Activated T-cell treated with anti-CD3 and anti-CD28 coated beads, Interleukin-2, amount 50 U/mL, for 4 hours (primary cell): Measurements from ENCODE around the gene MXD4. TPM values are rescaled to one million over a fixed set of nuclear protein-coding genes. Genes with fewer than 3 reads are reported as not detected.

Source experiments
- ATAC-seq, 2 donors: fragments of 200-7000 bp; cut with Tn5 transposase; one replicate each; pipeline ENCODE4 v1.10.0; 2021
- DNase-seq: peaks from one replicate; pipeline ENCODE4 v3.0.0-alpha.2; 2020
- H3K27me3 Mint-ChIP-seq: one replicate; pipeline ENCODE4 v1.8.0; 2021; ENCODE audit warnings: low read depth, mixed read lengths
- H3K36me3 Mint-ChIP-seq: one replicate; pipeline ENCODE4 v1.8.0; 2022; ENCODE audit warnings: mixed read lengths; ENCODE audit not compliant: insufficient read depth
- H3K4me1 Mint-ChIP-seq: one replicate; pipeline ENCODE4 v1.8.0; 2021; ENCODE audit warnings: low read depth, mixed read lengths
- H3K4me3 Mint-ChIP-seq: one replicate; pipeline ENCODE4 v1.8.0; 2021; ENCODE audit warnings: mild to moderate bottlenecking, moderate library complexity, mixed read lengths
- H3K9me3 Mint-ChIP-seq: one replicate; pipeline ENCODE4 v1.8.0; 2021; ENCODE audit warnings: mixed read lengths
- total RNA-seq, 3 donors: library from RNA; stranded (reverse); gene quantifications; one replicate each; pipeline ENCODE4 v1.2.1, GENCODE V29; 2021

Gene MXD4
- total RNA-seq, 3 donors from 2014 or later, result 5.1 to 6.3 (median 5.4) TPM

GRCh38 chr4:2248044-2248780 lies 13.7 kb downstream of the MXD4 start:
- Mint-ChIP-seq H3K4me3 (no peak overlapping the region), H3K9me3 (no peaks in the 10 kb centered on the region), H3K36me3 (no peaks in the 10 kb centered on the region), H3K4me1 (peaks cover 17% of the 10 kb centered on the region), H3K27me3 (no peaks in the 10 kb centered on the region)
- DNase-seq (no peak), ATAC-seq (no peak)

GRCh38 chr4:2247128-2248043 lies 14.5 kb downstream of the MXD4 start:
- H3K4me3 Mint-ChIP-seq, result no peak overlapping the region
- no peak for DNase-seq
- no peaks in the 10 kb centered on the region for H3K36me3 Mint-ChIP-seq
- no peaks in the 10 kb centered on the region for H3K27me3 Mint-ChIP-seq
- H3K9me3 Mint-ChIP-seq, result no peaks in the 10 kb centered on the region
- no peak for ATAC-seq
- peaks cover 18% of the 10 kb centered on the region for H3K4me1 Mint-ChIP-seq

GRCh38 chr4:2246384-2247127 lies 15.4 kb downstream of the MXD4 start:
- Mint-ChIP-seq H3K36me3 (no peaks in the 10 kb centered on the region), H3K27me3 (no peaks in the 10 kb centered on the region), H3K9me3 (no peaks in the 10 kb centered on the region), H3K4me3 (no peak overlapping the region), H3K4me1 (peaks cover 19% of the 10 kb centered on the region)
- DNase-seq (no peak), ATAC-seq (no peak)

GRCh38 chr4:2245787-2246275 lies 16.1 kb downstream of the MXD4 start:
- ATAC-seq (no peak), DNase-seq (no peak)
- no peaks in the 10 kb centered on the region for H3K9me3 Mint-ChIP-seq
- peaks cover 21% of the 10 kb centered on the region for H3K4me1 Mint-ChIP-seq
- no peaks in the 10 kb centered on the region for H3K36me3 Mint-ChIP-seq
- H3K27me3 Mint-ChIP-seq, result no peaks in the 10 kb centered on the region
- no peak overlapping the region for H3K4me3 Mint-ChIP-seq

- H3K9me3 Mint-ChIP-seq, result no peaks in the 10 kb centered on the region
- H3K36me3 Mint-ChIP-seq, result peaks cover 3% of the 10 kb centered on the region
- H3K4me3 Mint-ChIP-seq, result no peak overlapping the region
- H3K27me3 Mint-ChIP-seq, result no peaks in the 10 kb centered on the region
- ATAC-seq, result no peak
- peaks cover 27% of the 10 kb centered on the region for H3K4me1 Mint-ChIP-seq
- DNase-seq, result no peak
Observed at GRCh38 chr4:2245057-2245786, 16.7 kb downstream of the MXD4 start.

- no peak overlapping the region for H3K4me3 Mint-ChIP-seq
- peaks cover 14% of the 10 kb centered on the region for H3K36me3 Mint-ChIP-seq
- no peaks in the 10 kb centered on the region for H3K9me3 Mint-ChIP-seq
- H3K27me3 Mint-ChIP-seq, result no peaks in the 10 kb centered on the region
- no peak for ATAC-seq
- no peak for DNase-seq
- H3K4me1 Mint-ChIP-seq, result peaks cover 39% of the 10 kb centered on the region
Observed at GRCh38 chr4:2243681-2244380, 18.1 kb downstream of the MXD4 start.

GRCh38 chr4:2241410-2242353 lies 20.2 kb downstream of the MXD4 start, which contains the start of the genes HAUS3 and POLN:
HAUS3 (minus strand) TSS chr4:2242121; CDS start chr4:2240946, 1,175 bp downstream.
POLN (minus strand) TSS chr4:2242121; CDS start chr4:2229231, 12,890 bp downstream.
- ATAC-seq, result peak; percentile 93 to 96
- peaks cover 55% of the 10 kb centered on the region for H3K4me1 Mint-ChIP-seq
- DNase-seq, result peak; percentile 99
- no peaks in the 10 kb centered on the region for H3K27me3 Mint-ChIP-seq
- no peaks in the 10 kb centered on the region for H3K9me3 Mint-ChIP-seq
- H3K4me3 Mint-ChIP-seq, result peak within 1 kb of the TSS; percentile 94
- H3K36me3 Mint-ChIP-seq, result peaks cover 23% of the 10 kb centered on the region

- ATAC-seq (no peak), DNase-seq (no peak)
- H3K4me1 Mint-ChIP-seq, result peaks cover 55% of the 10 kb centered on the region
- no peaks in the 10 kb centered on the region for H3K27me3 Mint-ChIP-seq
- no peaks in the 10 kb centered on the region for H3K9me3 Mint-ChIP-seq
- H3K36me3 Mint-ChIP-seq, result peaks cover 26% of the 10 kb centered on the region
- peak overlapping the region; percentile 94 for H3K4me3 Mint-ChIP-seq
Observed at GRCh38 chr4:2241003-2241402, 20.9 kb downstream of the MXD4 start.

- Mint-ChIP-seq H3K4me3 (peak overlapping the region; percentile 48), H3K36me3 (peaks cover 48% of the 10 kb centered on the region), H3K4me1 (peaks cover 51% of the 10 kb centered on the region), H3K27me3 (no peaks in the 10 kb centered on the region), H3K9me3 (no peaks in the 10 kb centered on the region)
- ATAC-seq (no peak), DNase-seq (no peak)
Observed at GRCh38 chr4:2236944-2237666, 24.8 kb downstream of the MXD4 start.

- Mint-ChIP-seq H3K4me1 (peaks cover 19% of the 10 kb centered on the region), H3K27me3 (no peaks in the 10 kb centered on the region), H3K4me3 (no peak overlapping the region), H3K36me3 (peaks cover 24% of the 10 kb centered on the region), H3K9me3 (no peaks in the 10 kb centered on the region)
- DNase-seq, result no peak
- ATAC-seq, result no peak
Observed at GRCh38 chr4:2231082-2231481, 30.8 kb downstream of the MXD4 start.

- ATAC-seq (no peak), DNase-seq (no peak)
- peaks cover 4% of the 10 kb centered on the region for H3K4me1 Mint-ChIP-seq
- peaks cover 9% of the 10 kb centered on the region for H3K36me3 Mint-ChIP-seq
- H3K9me3 Mint-ChIP-seq, result no peaks in the 10 kb centered on the region
- H3K27me3 Mint-ChIP-seq, result no peaks in the 10 kb centered on the region
- H3K4me3 Mint-ChIP-seq, result no peak overlapping the region
Observed at GRCh38 chr4:2226261-2226660, 35.6 kb downstream of the MXD4 start.

- DNase-seq, result no peak
- Mint-ChIP-seq H3K27me3 (no peaks in the 10 kb centered on the region), H3K36me3 (peaks cover 9% of the 10 kb centered on the region), H3K4me1 (peaks cover 7% of the 10 kb centered on the region), H3K9me3 (no peaks in the 10 kb centered on the region), H3K4me3 (no peak overlapping the region)
- ATAC-seq, result no peak
Observed at GRCh38 chr4:2222838-2223237, 39.1 kb downstream of the MXD4 start.
